Keratinocyte (primary cell): ENCODE results near the gene ATP5F1E.

Experiments used
- CTCF ChIP-seq, 3 experiments: IDR thresholded peaks in 1 of 3; conservative IDR thresholded peaks in 1 of 3; optimal IDR thresholded peaks in 1 of 3; 2 replicates in 2 of 3; 3 replicates in 1 of 3; pipeline versions ENCODE3 to v1.5.1; 2011; ENCODE audit warnings: low read length in 3 of 3, mild to moderate bottlenecking in 3 of 3, moderate library complexity in 2 of 3, control low read depth in 1 of 3, inconsistent platforms in 1 of 3; ENCODE audit not compliant: insufficient read depth in 2 of 3; ENCODE audit errors: extremely low read depth in 1 of 3
- EZH2 ChIP-seq: IDR thresholded peaks from one replicate; pipeline ENCODE4 v1.6.1; 2012; ENCODE audit warnings: inconsistent platforms, mild to moderate bottlenecking, low read length, moderate library complexity

GRCh38 chr20:58986286-58986967 lies 45.7 kb downstream of the ATP5F1E start:
- TF ChIP-seq CTCF (optimal IDR thresholded peaks at IDR 0.05 in 1 of 3, IDR thresholded peaks at IDR 0.05 in 1 of 3, conservative IDR thresholded peaks at IDR 0.05 in 1 of 3; ENCODE audit: extremely low read depth in 1 of 3, insufficient read depth in 2 of 3, low read length in 3 of 3) (no peak), EZH2 (no peak)
